Endothelial cell (in vitro differentiated cells): ENCODE data around the gene LLPH. TPM values are rescaled to one million over a fixed set of nuclear protein-coding genes. Genes with fewer than 3 reads are reported as not detected.

ENCODE experiments used
- DNase-seq: peaks from one replicate; pipeline ENCODE4 v3.0.0; 2021; ENCODE audit warnings: low spot score
- H3K27ac Mint-ChIP-seq: one replicate; pipeline ENCODE4 v1.8.0; 2021; ENCODE audit warnings: mixed read lengths, inconsistent platforms; ENCODE audit not compliant: unreplicated experiment
- H3K27me3 Mint-ChIP-seq: one replicate; pipeline ENCODE4 v1.8.0; 2021; ENCODE audit warnings: mild to moderate bottlenecking, moderate library complexity, mixed read lengths, inconsistent platforms; ENCODE audit not compliant: unreplicated experiment
- H3K36me3 Mint-ChIP-seq: one replicate; pipeline ENCODE4 v1.8.0; 2021; ENCODE audit warnings: mild to moderate bottlenecking, low read depth, mixed read lengths, inconsistent platforms; ENCODE audit not compliant: unreplicated experiment
- H3K4me1 Mint-ChIP-seq: one replicate; pipeline ENCODE4 v1.8.0; 2021; ENCODE audit warnings: mild to moderate bottlenecking, mixed read lengths, inconsistent platforms; ENCODE audit not compliant: unreplicated experiment
- H3K4me3 Mint-ChIP-seq: one replicate; pipeline ENCODE4 v1.8.0; 2021; ENCODE audit warnings: mild to moderate bottlenecking, mixed read lengths, inconsistent platforms; ENCODE audit not compliant: unreplicated experiment
- H3K9me3 Mint-ChIP-seq: one replicate; pipeline ENCODE4 v1.8.0; 2021; ENCODE audit warnings: mixed read lengths, inconsistent platforms; ENCODE audit not compliant: unreplicated experiment
- total RNA-seq: library from RNA; stranded (reverse); fragmentation: NEBNext Ultra II Directional; extraction: Animal tissue kit (Norgen Biotek cat#: 25700); gene quantifications from one replicate; pipeline ENCODE4 v1.2.1, GENCODE V29; 2021; ENCODE audit not compliant: unreplicated experiment
- TF ChIP-seq, protein P1 (sequence below): fragments of 200-600 bp; sonication (generic); IDR thresholded peaks from one replicate; pipeline ENCODE4 v1.5.0; 2021; ENCODE audit warnings: antibody characterized with exemption; ENCODE audit not compliant: unreplicated experiment

Gene LLPH
- total RNA-seq, 1 donor from 2014 or later: 20.9 TPM

GRCh38 chr12:66071549-66071948, 59.0 kb downstream of the LLPH start:
- TF ChIP-seq, protein P1, sequence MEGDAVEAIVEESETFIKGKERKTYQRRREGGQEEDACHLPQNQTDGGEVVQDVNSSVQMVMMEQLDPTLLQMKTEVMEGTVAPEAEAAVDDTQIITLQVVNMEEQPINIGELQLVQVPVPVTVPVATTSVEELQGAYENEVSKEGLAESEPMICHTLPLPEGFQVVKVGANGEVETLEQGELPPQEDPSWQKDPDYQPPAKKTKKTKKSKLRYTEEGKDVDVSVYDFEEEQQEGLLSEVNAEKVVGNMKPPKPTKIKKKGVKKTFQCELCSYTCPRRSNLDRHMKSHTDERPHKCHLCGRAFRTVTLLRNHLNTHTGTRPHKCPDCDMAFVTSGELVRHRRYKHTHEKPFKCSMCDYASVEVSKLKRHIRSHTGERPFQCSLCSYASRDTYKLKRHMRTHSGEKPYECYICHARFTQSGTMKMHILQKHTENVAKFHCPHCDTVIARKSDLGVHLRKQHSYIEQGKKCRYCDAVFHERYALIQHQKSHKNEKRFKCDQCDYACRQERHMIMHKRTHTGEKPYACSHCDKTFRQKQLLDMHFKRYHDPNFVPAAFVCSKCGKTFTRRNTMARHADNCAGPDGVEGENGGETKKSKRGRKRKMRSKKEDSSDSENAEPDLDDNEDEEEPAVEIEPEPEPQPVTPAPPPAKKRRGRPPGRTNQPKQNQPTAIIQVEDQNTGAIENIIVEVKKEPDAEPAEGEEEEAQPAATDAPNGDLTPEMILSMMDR: no peak
- Mint-ChIP-seq H3K27ac (no peak overlapping the region), H3K9me3 (no peaks in the 10 kb centered on the region), H3K4me3 (no peak overlapping the region), H3K36me3 (no peaks in the 10 kb centered on the region), H3K27me3 (no peaks in the 10 kb centered on the region), H3K4me1 (peaks cover 21% of the 10 kb centered on the region)
- DNase-seq: no peak

GRCh38 chr12:66070378-66071120, 60.0 kb downstream of the LLPH start:
- Mint-ChIP-seq H3K27me3 (no peaks in the 10 kb centered on the region), H3K4me3 (no peak overlapping the region), H3K36me3 (no peaks in the 10 kb centered on the region), H3K27ac (no peak overlapping the region), H3K9me3 (no peaks in the 10 kb centered on the region), H3K4me1 (peaks cover 21% of the 10 kb centered on the region)
- TF ChIP-seq, protein P1: no peak
- no peak for DNase-seq

DNA sequence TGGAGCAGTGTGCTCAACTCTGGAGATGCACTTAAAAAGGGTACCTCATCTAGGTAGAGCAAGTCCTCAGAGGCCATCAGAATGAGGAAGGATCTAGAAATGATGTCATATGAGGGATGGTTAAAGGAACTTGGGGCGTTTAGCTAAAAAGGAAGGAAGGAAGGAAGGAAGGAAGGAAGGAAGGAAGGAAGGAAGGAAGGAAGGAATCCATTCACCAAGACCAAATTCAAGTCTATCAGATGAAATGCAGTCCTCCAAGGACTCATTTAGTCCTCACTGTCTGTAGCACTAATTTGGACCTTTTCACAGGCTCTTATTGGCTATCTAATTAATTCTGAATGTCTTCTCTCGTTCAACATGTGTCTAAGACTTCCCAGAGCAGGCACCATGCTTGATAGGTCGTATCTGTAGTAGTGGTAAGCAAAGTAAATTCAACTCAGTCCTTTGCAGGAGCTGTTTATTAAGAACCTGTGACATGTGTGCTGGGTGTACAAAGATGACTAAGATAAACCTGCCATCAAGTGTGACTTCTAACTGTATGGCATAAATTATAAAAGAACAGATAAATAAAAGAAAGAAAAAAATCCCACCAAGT, 63.5 kb downstream of the LLPH start:
- Mint-ChIP-seq H3K4me3 (no peak overlapping the region), H3K4me1 (peaks cover 20% of the 10 kb centered on the region), H3K27me3 (no peaks in the 10 kb centered on the region), H3K36me3 (no peaks in the 10 kb centered on the region), H3K27ac (no peak overlapping the region), H3K9me3 (no peaks in the 10 kb centered on the region)
- TF ChIP-seq, protein P1: no peak
- DNase-seq: no peak

Other genes starting within 250 kb of the LLPH start
- 52.5 TPM for gene TMBIM4, start 39.2 kb upstream of the LLPH start, total RNA-seq
- gene IRAK3, start 58.5 kb upstream of the LLPH start, total RNA-seq: 4.9 TPM
- gene HELB, start 171.7 kb upstream of the LLPH start, total RNA-seq: 3.7 TPM